B cell (primary cell): ENCODE measurements around the gene MYL10. TPM values are rescaled to one million over a fixed set of nuclear protein-coding genes. Genes with fewer than 3 reads are reported as not detected.

Source experiments
- ATAC-seq: fragments of 200-7000 bp; cut with Tn5 transposase; one replicate; pipeline ENCODE4 v1.10.0; 2021; ENCODE audit warnings: low read depth, mild to moderate bottlenecking, moderate number of reproducible peaks, moderate library complexity
- CTCF ChIA-PET: fragments of 350-600 bp; sonication (Branson Sonifier 250); formaldehyde crosslinking; loops from one replicate; lab custom pipeline; 2021; ENCODE audit warnings: antibody characterized with exemption, inconsistent platforms; lab: Charles Lee
- POLR2A ChIA-PET: fragments of 350-600 bp; sonication (Branson Sonifier 250); formaldehyde crosslinking; loops from one replicate; lab custom pipeline; 2021; ENCODE audit warnings: antibody characterized with exemption; lab: Charles Lee
- DNase-seq: peaks from one replicate; pipeline ENCODE4 v3.0.0; 2013
- H2AFZ ChIP-seq: 2 replicates; pipeline ENCODE4 v1.6.1; 2012; ENCODE audit warnings: mild to moderate bottlenecking, low read depth, low read length; ENCODE audit not compliant: insufficient read depth, poor library complexity, severe bottlenecking
- H3K27ac ChIP-seq, 2 donors: 1 replicate in 1 of 2; 2 replicates in 1 of 2; pipeline ENCODE4 v1.5.1; 2012 to 2013; ENCODE audit warnings: low read length in 2 of 2, mild to moderate bottlenecking in 2 of 2, moderate library complexity in 1 of 2
- H3K27me3 ChIP-seq, 4 experiments: fragments of 200-600 bp in 1 of 4; sonication (generic) in 1 of 4; replicated peaks in 1 of 4; 1 replicate in 2 of 4; 2 replicates in 2 of 4; pipeline versions ENCODE4 v1.6.1 to v1.7.0; 2013 to 2016; ENCODE audit warnings: low read length in 3 of 4, mild to moderate bottlenecking in 2 of 4, mixed read lengths in 1 of 4, moderate library complexity in 1 of 4; ENCODE audit not compliant: insufficient read depth in 4 of 4, control insufficient read depth in 3 of 4; ENCODE audit errors: control extremely low read depth in 1 of 4
- H3K36me3 ChIP-seq, 2 experiments: replicated peaks in 1 of 2; 1 replicate in 1 of 2; 2 replicates in 1 of 2; pipeline versions ENCODE4 v1.6.1 to v1.7.1; 2013; ENCODE audit warnings: low read length in 1 of 2; ENCODE audit not compliant: insufficient read depth in 2 of 2, control insufficient read depth in 1 of 2; ENCODE audit errors: control extremely low read depth in 1 of 2, extremely low read depth in 1 of 2
- H3K4me1 ChIP-seq, 2 donors: fragments of 200-600 bp in 1 of 2; sonication (generic) in 1 of 2; 1 replicate in 1 of 2; 2 replicates in 1 of 2; pipeline versions ENCODE4 v1.5.1 to v1.6.1; 2013 to 2017; ENCODE audit warnings: low read length in 2 of 2; ENCODE audit not compliant: control insufficient read depth in 2 of 2, insufficient read depth in 2 of 2
- H3K4me2 ChIP-seq: replicated peaks from 2 replicates; pipeline ENCODE3; 2012; ENCODE audit warnings: mild to moderate bottlenecking, low read depth, low read length; ENCODE audit not compliant: poor library complexity, severe bottlenecking
- H3K4me3 ChIP-seq, 5 experiments: fragments of 200-600 bp in 1 of 5; sonication (generic) in 1 of 5; 1 replicate in 3 of 5; 2 replicates in 2 of 5; pipeline versions ENCODE4 v1.5.1 to v1.7.0; 2011 to 2016; ENCODE audit warnings: low read length in 4 of 5, mild to moderate bottlenecking in 4 of 5, low read depth in 2 of 5, control low read depth in 1 of 5, moderate library complexity in 1 of 5; ENCODE audit not compliant: insufficient read depth in 1 of 5; ENCODE audit errors: control extremely low read depth in 1 of 5, extremely low read depth in 1 of 5
- H3K79me2 ChIP-seq: fragments of 200-600 bp; sonication (generic); one replicate; pipeline ENCODE4 v1.6.0; 2016; ENCODE audit warnings: low read length; ENCODE audit not compliant: control insufficient read depth, insufficient read depth
- H3K9ac ChIP-seq: fragments of 200-600 bp; sonication (generic); 2 replicates; pipeline ENCODE4 v1.6.1; 2017; ENCODE audit warnings: mild to moderate bottlenecking, low read length, moderate library complexity
- H3K9me3 ChIP-seq, 3 donors: one replicate each; pipeline versions ENCODE4 v1.6.1 to v1.7.1; 2013; ENCODE audit warnings: low read length in 2 of 3; ENCODE audit not compliant: control insufficient read depth in 2 of 3, insufficient read depth in 1 of 3; ENCODE audit errors: control extremely low read depth in 1 of 3
- H4K20me1 ChIP-seq: 2 replicates; pipeline ENCODE4 v1.6.0; 2012; ENCODE audit warnings: mild to moderate bottlenecking, low read length; ENCODE audit not compliant: insufficient read depth, control insufficient read depth, poor library complexity, severe bottlenecking
- H3K27ac Mint-ChIP-seq: one replicate; pipeline ENCODE4 v1.8.0; 2021; ENCODE audit warnings: mixed read lengths
- H3K27me3 Mint-ChIP-seq: one replicate; pipeline ENCODE4 v1.8.0; 2021; ENCODE audit warnings: mixed read lengths
- H3K4me1 Mint-ChIP-seq: one replicate; pipeline ENCODE4 v1.8.0; 2021; ENCODE audit warnings: mixed read lengths
- H3K4me3 Mint-ChIP-seq: one replicate; pipeline ENCODE4 v1.8.0; 2021; ENCODE audit warnings: mixed read lengths
- H3K9me3 Mint-ChIP-seq: one replicate; pipeline ENCODE4 v1.8.0; 2022; ENCODE audit warnings: mixed read lengths; ENCODE audit not compliant: insufficient read depth
- CTCF ChIP-seq: fragments of 200-600 bp; IDR thresholded peaks from one replicate; pipeline ENCODE4 v1.8.0; 2022; ENCODE audit warnings: antibody characterized with exemption, mild to moderate bottlenecking
- EZH2 ChIP-seq: IDR thresholded peaks from 2 replicates; pipeline ENCODE4 v1.6.1; 2012; ENCODE audit warnings: borderline replicate concordance, low read depth, mild to moderate bottlenecking, moderate library complexity, low read length; ENCODE audit not compliant: insufficient read depth, poor library complexity, severe bottlenecking
- WGBS: methylation state at CpG from one replicate; pipeline ENCODE4 v1.1.5; 2013; ENCODE audit warnings: missing lambda C conversion rate; ENCODE audit not compliant: insufficient coverage; 5-methylcytosine and 5-hydroxymethylcytosine counted together
- intact Hi-C: fragments of 100-400 bp; cut with micrococcal nuclease; formaldehyde crosslinking; loops from one replicate; pipeline ENCODE4 v1.10.0; 2022
- polyA plus RNA-seq: library from polyadenylated mRNA; depleted of rRNA; stranded (reverse); fragments of >200 nt; gene quantifications from 2 replicates; pipeline ENCODE4 v1.2.3, GENCODE V29; 2012
- total RNA-seq, 2 donors: library from RNA; stranded (reverse); fragments of 120-200 nt in 1 of 2; gene quantifications; 1 replicate in 1 of 2; 2 replicates in 1 of 2; pipeline versions ENCODE4 v1.2.3 to v1.2.4, GENCODE V29; 2013 to 2022

MYL10 gene
- total and polyA plus RNA-seq, 2 donors (not counting 1 experiment from before 2014, with no cell fraction given), result not detected

- H3K4me1 Mint-ChIP-seq, result no peaks in the 10 kb centered on the region
- no peak overlapping the region for H3K27ac Mint-ChIP-seq
- H3K27me3 Mint-ChIP-seq, result no peaks in the 10 kb centered on the region
- POLR2A ChIA-PET, result no interaction called here
- no peaks in the 10 kb centered on the region for H3K79me2 ChIP-seq
- H4K20me1 ChIP-seq, result no peaks in the 10 kb centered on the region
- H3K4me1 ChIP-seq, result peaks cover 0 to 5% of the 10 kb centered on the region in 2 donors
- no peak overlapping the region for H3K4me3 ChIP-seq
- no peaks in the 10 kb centered on the region for H3K9me3 Mint-ChIP-seq
- no peak for TF ChIP-seq CTCF
- no peak for TF ChIP-seq EZH2
- no peak overlapping the region for H3K4me3 Mint-ChIP-seq
- H3K27me3 ChIP-seq, result peaks cover 0 to 4% (median 0%) of the 10 kb centered on the region in 4 experiments
- no peak overlapping the region for H3K4me2 ChIP-seq
- intact Hi-C loops, result loop anchor here (1.0 kb wide), 2 partner anchors 59 to 670 kb away; no protein-coding TSS in a partner anchor
- H2AFZ ChIP-seq, result no peak overlapping the region
- H3K36me3 ChIP-seq, result no peaks in the 10 kb centered on the region
- H3K9me3 ChIP-seq, result no peaks in the 10 kb centered on the region
- WGBS, result 61% methylated on average over 6 of the region's 12 CpGs
- DNase-seq (no peak), ATAC-seq (no peak)
- no peak overlapping the region for H3K9ac ChIP-seq
- CTCF ChIA-PET, result interaction anchor here (1.0 to 3.4 kb wide), 8 partner anchors 12 to 670 kb away, joined by 3 to 39 read pairs (median 5); no protein-coding TSS in a partner anchor
- no peak overlapping the region for H3K27ac ChIP-seq
Observed at GRCh38 chr7:101602082-101602481, 27.0 kb downstream of the MYL10 start.

- peaks cover 0 to 4% (median 0%) of the 10 kb centered on the region in 4 experiments for H3K27me3 ChIP-seq
- intact Hi-C loops, result no loop called here
- no peak overlapping the region for H3K27ac ChIP-seq
- no peak overlapping the region for H2AFZ ChIP-seq
- Mint-ChIP-seq H3K9me3 (no peaks in the 10 kb centered on the region), H3K4me1 (no peaks in the 10 kb centered on the region), H3K4me3 (no peak overlapping the region), H3K27ac (no peak overlapping the region), H3K27me3 (no peaks in the 10 kb centered on the region)
- H3K9ac ChIP-seq, result no peak overlapping the region
- ChIA-PET POLR2A (no interaction called here), CTCF (interaction anchor here (1.2 to 1.7 kb wide), 2 partner anchors 667 to 673 kb away, joined by 3 read pairs; no protein-coding TSS in a partner anchor)
- H3K9me3 ChIP-seq, result no peaks in the 10 kb centered on the region
- no peaks in the 10 kb centered on the region for H3K79me2 ChIP-seq
- WGBS, result no CpG with 5 or more reads among the region's 3 CpGs
- H3K4me1 ChIP-seq, result peaks cover 0 to 5% of the 10 kb centered on the region in 2 donors
- DNase-seq (no peak), ATAC-seq (no peak)
- H3K4me2 ChIP-seq, result no peak overlapping the region
- H4K20me1 ChIP-seq, result no peaks in the 10 kb centered on the region
- no peaks in the 10 kb centered on the region for H3K36me3 ChIP-seq
- no peak overlapping the region for H3K4me3 ChIP-seq
- TF ChIP-seq CTCF, result no peak
- TF ChIP-seq EZH2, result no peak
Observed at GRCh38 chr7:101599787-101600186, 29.3 kb downstream of the MYL10 start.
